IMR-90 (cell line): ENCODE results near the gene IGIP. TPM values are rescaled to one million over a fixed set of nuclear protein-coding genes. Genes with fewer than 3 reads are reported as not detected.

Experiments
- ATAC-seq: fragments of 200-7000 bp; cut with Tn5 transposase; 2 replicates; pipeline ENCODE4 v1.9.1; 2020; ENCODE audit warnings: low read depth, mild to moderate bottlenecking, moderate library complexity
- BruUV-seq: library from RNA; stranded (reverse); fragments of 400-500 nt; replicated peaks from 2 replicates; lab custom pipeline; 2021; lab: Mats Ljungman, UMichigan
- CTCF ChIA-PET: fragments of 300-600 bp; formaldehyde crosslinking; extraction: SDS; loops from one replicate; lab custom pipeline; 2021; ENCODE audit warnings: antibody characterized with exemption; lab: Yijun Ruan, JAX
- POLR2A ChIA-PET: fragments of 300-600 bp; sonication (Branson Sonifier 250); formaldehyde crosslinking; loops from one replicate; lab custom pipeline; 2022; ENCODE audit warnings: antibody characterized with exemption; ENCODE audit not compliant: unreplicated experiment; lab: Charles Lee
- DNase-seq: peaks from one replicate; pipeline ENCODE4 v3.0.0; 2013
- H2AFZ ChIP-seq: replicated peaks from 2 replicates; pipeline ENCODE3; 2013; ENCODE audit warnings: low read length, mild to moderate bottlenecking; ENCODE audit not compliant: poor library complexity
- H2AK5ac ChIP-seq: 2 replicates; pipeline ENCODE4 v1.6.1; 2013; ENCODE audit warnings: low read depth, low read length, inconsistent platforms
- H2AK9ac ChIP-seq: replicated peaks from 2 replicates; pipeline ENCODE3; 2013; ENCODE audit warnings: mild to moderate bottlenecking, low read depth, low read length, moderate library complexity; ENCODE audit not compliant: poor library complexity
- H2BK120ac ChIP-seq: 2 replicates; pipeline ENCODE4 v1.6.1; 2013; ENCODE audit warnings: low read depth, low read length, inconsistent platforms
- H2BK15ac ChIP-seq: 3 replicates; pipeline ENCODE4 v1.6.1; 2013; ENCODE audit warnings: low read depth, low read length, inconsistent platforms
- H2BK20ac ChIP-seq: 2 replicates; pipeline ENCODE4 v1.6.1; 2013; ENCODE audit warnings: low read depth, mild to moderate bottlenecking, inconsistent platforms, low read length, moderate library complexity
- H2BK5ac ChIP-seq: 2 replicates; pipeline ENCODE4 v1.6.1; 2013; ENCODE audit warnings: mild to moderate bottlenecking, low read depth, low read length, inconsistent platforms; ENCODE audit not compliant: poor library complexity, severe bottlenecking
- H3K14ac ChIP-seq: replicated peaks from 2 replicates; pipeline ENCODE4 v1.6.1; 2013; ENCODE audit warnings: low read depth, low read length, inconsistent platforms
- H3K18ac ChIP-seq: 2 replicates; pipeline ENCODE4 v1.6.1; 2013; ENCODE audit warnings: low read depth, low read length, control low read depth
- H3K23ac ChIP-seq: 2 replicates; pipeline ENCODE4 v1.6.1; 2013; ENCODE audit warnings: low read depth, low read length, inconsistent platforms
- H3K27ac ChIP-seq: 2 replicates; pipeline ENCODE4 v1.5.1; 2013; ENCODE audit warnings: mild to moderate bottlenecking, control low read depth, low read length; ENCODE audit not compliant: insufficient read depth
- H3K27me3 ChIP-seq: 2 replicates; pipeline ENCODE4 v1.6.1; 2013; ENCODE audit warnings: low read length; ENCODE audit not compliant: control insufficient read depth, insufficient read depth
- H3K36me3 ChIP-seq: 2 replicates; pipeline ENCODE4 v1.6.1; 2013; ENCODE audit warnings: low read length, mixed read lengths; ENCODE audit not compliant: control insufficient read depth, insufficient read depth
- H3K4ac ChIP-seq: 2 replicates; pipeline ENCODE4 v1.6.1; 2013; ENCODE audit warnings: low read depth, low read length, inconsistent platforms
- H3K4me1 ChIP-seq: 2 replicates; pipeline ENCODE4 v1.6.1; 2013; ENCODE audit warnings: low read length, mixed read lengths; ENCODE audit not compliant: control insufficient read depth, insufficient read depth
- H3K4me2 ChIP-seq: 2 replicates; pipeline ENCODE4 v1.6.1; 2013; ENCODE audit warnings: low read depth, mild to moderate bottlenecking, control low read depth, low read length, moderate library complexity
- H3K4me3 ChIP-seq: 2 replicates; pipeline ENCODE4 v1.5.1; 2013; ENCODE audit warnings: low read depth, mild to moderate bottlenecking, control low read depth, low read length, moderate library complexity; ENCODE audit not compliant: insufficient read depth
- H3K56ac ChIP-seq: 2 replicates; pipeline ENCODE4 v1.6.1; 2013; ENCODE audit warnings: low read length, inconsistent platforms; ENCODE audit not compliant: insufficient read depth; ENCODE audit errors: extremely low read depth
- H3K79me1 ChIP-seq, 2 experiments: 2 replicates each; pipeline ENCODE4 v1.6.1; 2013; ENCODE audit warnings: low read length in 2 of 2, inconsistent platforms in 1 of 2, low read depth in 1 of 2
- H3K9ac ChIP-seq: 2 replicates; pipeline ENCODE4 v1.6.1; 2013; ENCODE audit warnings: low read depth, low read length, control low read depth
- H3K9me1 ChIP-seq: 2 replicates; pipeline ENCODE4 v1.6.1; 2013; ENCODE audit warnings: low read length, inconsistent platforms; ENCODE audit not compliant: insufficient read depth
- H3K9me3 ChIP-seq: 2 replicates; pipeline ENCODE4 v1.6.1; 2013; ENCODE audit warnings: low read length; ENCODE audit not compliant: control insufficient read depth, insufficient read depth
- H4K20me1 ChIP-seq: 2 replicates; pipeline ENCODE4 v1.6.1; 2013; ENCODE audit warnings: low read length, inconsistent platforms; ENCODE audit not compliant: insufficient read depth
- H4K5ac ChIP-seq: 2 replicates; pipeline ENCODE4 v1.6.1; 2013; ENCODE audit warnings: mild to moderate bottlenecking, low read depth, low read length, control low read depth
- H4K8ac ChIP-seq, 2 experiments: 2 replicates each; pipeline ENCODE4 v1.6.1; 2013; ENCODE audit warnings: low read depth in 2 of 2, low read length in 2 of 2, control low read depth in 1 of 2, inconsistent platforms in 1 of 2
- H4K91ac ChIP-seq: 2 replicates; pipeline ENCODE4 v1.6.1; 2013; ENCODE audit warnings: low read depth, low read length, inconsistent platforms; ENCODE audit not compliant: insufficient read depth
- BHLHE40 ChIP-seq: fragments of 150-350 bp; IDR thresholded peaks from 2 replicates; pipeline ENCODE4 v1.6.1; 2016; ENCODE audit warnings: mild to moderate bottlenecking, low read depth, low read length
- CEBPB ChIP-seq: IDR thresholded peaks from 2 replicates; pipeline ENCODE4 v1.6.1; 2012; ENCODE audit warnings: low read depth, low read length, improper control_type of control experiment
- CTCF ChIP-seq: conservative IDR thresholded peaks from 2 replicates; pipeline ENCODE4 v1.5.1; 2012; ENCODE audit warnings: mild to moderate bottlenecking, low read depth, low read length, improper control_type of control experiment
- FOS ChIP-seq: fragments of 150-350 bp; IDR thresholded peaks from 2 replicates; pipeline ENCODE4 v1.6.1; 2016; ENCODE audit warnings: low read depth, low read length
- MAZ ChIP-seq: IDR thresholded peaks from 2 replicates; pipeline ENCODE4 v1.6.1; 2012; ENCODE audit warnings: low read depth, mild to moderate bottlenecking, low read length, improper control_type of control experiment, moderate library complexity, borderline replicate concordance
- NFE2L2 ChIP-seq: fragments of 150-350 bp; IDR thresholded peaks from 2 replicates; pipeline ENCODE4 v1.6.1; 2016; ENCODE audit warnings: low read depth, mild to moderate bottlenecking, low read length
- RAD21 ChIP-seq: IDR thresholded peaks from 2 replicates; pipeline ENCODE4 v1.6.1; 2012; ENCODE audit warnings: low read length, improper control_type of control experiment
- RCOR1 ChIP-seq: IDR thresholded peaks from 2 replicates; pipeline ENCODE4 v1.6.1; 2012; ENCODE audit warnings: mild to moderate bottlenecking, low read length, improper control_type of control experiment; ENCODE audit not compliant: insufficient replicate concordance
- RFX5 ChIP-seq: IDR thresholded peaks from 2 replicates; pipeline ENCODE4 v1.8.0; 2012; ENCODE audit warnings: low read depth, mild to moderate bottlenecking, low read length, moderate library complexity
- SMC3 ChIP-seq: fragments of 150-350 bp; IDR thresholded peaks from 2 replicates; pipeline ENCODE4 v1.6.1; 2016; ENCODE audit warnings: low read depth, mild to moderate bottlenecking, antibody characterized with exemption, low read length, moderate library complexity
- WGBS, 2 experiments: methylation state at CpG; one replicate each; pipeline versions ENCODE4 v1.1.5 to v1.1.7; 2013; ENCODE audit warnings: missing lambda C conversion rate in 2 of 2; ENCODE audit not compliant: insufficient read length in 1 of 2; ENCODE audit errors: extremely low coverage in 2 of 2; 5-methylcytosine and 5-hydroxymethylcytosine counted together
- dilution Hi-C: fragments of 300-500 bp; cut with HindIII; formaldehyde crosslinking; loops from one replicate; pipeline ENCODE4 v1.14.3; 2018; ENCODE audit warnings: low sequenced_read_pairs; ENCODE audit not compliant: unreplicated experiment
- in situ Hi-C: fragments of 300-500 bp; cut with MboI; formaldehyde crosslinking; loops from 3 replicates; pipeline ENCODE4 v1.14.3; 2019; ENCODE audit warnings: low sequenced_read_pairs, inconsistent platforms, mixed read lengths
- intact Hi-C: fragments of 100-400 bp; cut with micrococcal nuclease; formaldehyde crosslinking; loops from 2 replicates; pipeline ENCODE4 v1.10.0; 2022
- polyA plus RNA-seq, 3 experiments: library from polyadenylated mRNA; depleted of rRNA; stranded (reverse); fragments of >200 nt; gene quantifications; 2 replicates each; pipeline ENCODE4 v1.2.3, GENCODE V29; 2012; ENCODE audit warnings: low replicate concordance in 1 of 3
- total RNA-seq: library from RNA; depleted of rRNA; stranded (reverse); fragments of >200 nt; gene quantifications from 2 replicates; pipeline ENCODE4 v1.2.3, GENCODE V29; 2012
- TF ChIP-seq, protein P1 (sequence below): fragments of 150-350 bp; IDR thresholded peaks from 2 replicates; pipeline ENCODE4 v1.6.1; 2016; ENCODE audit warnings: low read depth, mild to moderate bottlenecking, low read length, moderate library complexity, borderline replicate concordance
- TF ChIP-seq, protein P2 (sequence below): fragments of 150-350 bp; IDR thresholded peaks from 2 replicates; pipeline ENCODE4 v1.6.1; 2017; ENCODE audit warnings: mild to moderate bottlenecking, antibody characterized with exemption, low read length, low read depth

IGIP gene
- total and polyA plus RNA-seq, 2 of the 4 experiments (the other 2 are of a cell fraction): 1.2 to 5.0 TPM

DNA sequence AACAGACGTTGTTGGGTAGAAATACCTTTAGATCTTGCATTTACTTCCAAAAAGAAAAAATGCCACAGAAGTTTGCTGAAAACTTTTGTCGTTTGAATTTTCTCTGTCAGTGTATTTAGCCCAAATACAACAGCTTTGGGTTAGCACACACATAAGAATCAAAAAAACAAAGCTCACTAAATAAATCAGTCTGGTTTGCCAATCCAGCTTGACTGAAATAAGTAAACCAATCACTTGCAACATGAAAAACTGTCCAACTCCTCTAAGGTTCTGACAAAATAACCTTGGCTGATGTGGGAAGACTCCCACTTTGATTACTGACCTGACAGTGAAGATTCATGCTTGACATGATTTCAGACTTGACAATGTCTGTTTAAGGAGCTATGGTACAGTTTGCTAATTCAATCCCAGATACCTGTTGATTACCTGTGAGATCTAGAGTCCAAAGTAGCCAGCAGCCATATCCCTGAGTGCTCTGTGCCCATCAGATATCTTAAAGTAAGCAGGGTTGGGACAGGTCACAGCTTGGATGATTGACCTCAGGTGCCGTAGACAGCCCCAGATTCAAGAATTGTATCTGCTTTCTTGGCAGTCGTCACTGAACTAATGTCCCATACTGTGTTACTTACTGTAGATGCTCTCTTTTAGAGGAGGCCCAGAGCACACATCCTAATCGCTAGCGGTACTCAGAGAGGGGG is 727 bp downstream of the IGIP start (continued):
- no peak for TF ChIP-seq RFX5
- TF ChIP-seq, protein P1, sequence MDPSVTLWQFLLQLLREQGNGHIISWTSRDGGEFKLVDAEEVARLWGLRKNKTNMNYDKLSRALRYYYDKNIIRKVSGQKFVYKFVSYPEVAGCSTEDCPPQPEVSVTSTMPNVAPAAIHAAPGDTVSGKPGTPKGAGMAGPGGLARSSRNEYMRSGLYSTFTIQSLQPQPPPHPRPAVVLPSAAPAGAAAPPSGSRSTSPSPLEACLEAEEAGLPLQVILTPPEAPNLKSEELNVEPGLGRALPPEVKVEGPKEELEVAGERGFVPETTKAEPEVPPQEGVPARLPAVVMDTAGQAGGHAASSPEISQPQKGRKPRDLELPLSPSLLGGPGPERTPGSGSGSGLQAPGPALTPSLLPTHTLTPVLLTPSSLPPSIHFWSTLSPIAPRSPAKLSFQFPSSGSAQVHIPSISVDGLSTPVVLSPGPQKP: no peak

- no peak overlapping the region for H3K23ac ChIP-seq
- CTCF ChIA-PET: no interaction called here
- H2BK120ac ChIP-seq: no peak overlapping the region
- no peak overlapping the region for H3K27ac ChIP-seq
- no peak overlapping the region for H4K8ac ChIP-seq
- no peak overlapping the region for H3K56ac ChIP-seq
- H3K4ac ChIP-seq: no peak overlapping the region
- no peak overlapping the region for H3K14ac ChIP-seq
- H4K5ac ChIP-seq: no peak overlapping the region
- no peak overlapping the region for H3K4me3 ChIP-seq
- dilution Hi-C loops (no loop called here), in situ Hi-C loops (no loop called here), intact Hi-C loops (no loop called here)
- no peaks in the 10 kb centered on the region for H3K36me3 ChIP-seq
- H2AK9ac ChIP-seq: no peak overlapping the region
- H2BK15ac ChIP-seq: no peak overlapping the region
- no peak for ATAC-seq
- BruUV-seq: no TSS peak
- peaks cover 18% of the 10 kb centered on the region for H3K4me1 ChIP-seq
- H2AFZ ChIP-seq: no peak overlapping the region
- peaks cover 20 to 63% of the 10 kb centered on the region in 2 experiments for H3K79me1 ChIP-seq
- WGBS, 2 experiments: 76% methylated on average over 3 of the region's 5 CpGs; no CpG with 5 or more reads in 1 of the 2 experiments
- H3K9ac ChIP-seq: no peak overlapping the region
- H2BK5ac ChIP-seq: no peak overlapping the region
- POLR2A ChIA-PET: no interaction called here
- no peak for DNase-seq
- no peak overlapping the region for H2BK20ac ChIP-seq
- no peaks in the 10 kb centered on the region for H3K27me3 ChIP-seq
- peaks cover 30% of the 10 kb centered on the region for H4K20me1 ChIP-seq
- H3K9me1 ChIP-seq: peaks cover 19% of the 10 kb centered on the region
- no peak overlapping the region for H3K4me2 ChIP-seq
- no peak overlapping the region for H4K91ac ChIP-seq
- no peaks in the 10 kb centered on the region for H3K9me3 ChIP-seq
- no peak overlapping the region for H2AK5ac ChIP-seq
- H3K18ac ChIP-seq: no peak overlapping the region
- TF ChIP-seq CTCF: no peak
- no peak for TF ChIP-seq RCOR1
- TF ChIP-seq MAZ: no peak
- TF ChIP-seq SMC3: no peak
- TF ChIP-seq, protein P2, sequence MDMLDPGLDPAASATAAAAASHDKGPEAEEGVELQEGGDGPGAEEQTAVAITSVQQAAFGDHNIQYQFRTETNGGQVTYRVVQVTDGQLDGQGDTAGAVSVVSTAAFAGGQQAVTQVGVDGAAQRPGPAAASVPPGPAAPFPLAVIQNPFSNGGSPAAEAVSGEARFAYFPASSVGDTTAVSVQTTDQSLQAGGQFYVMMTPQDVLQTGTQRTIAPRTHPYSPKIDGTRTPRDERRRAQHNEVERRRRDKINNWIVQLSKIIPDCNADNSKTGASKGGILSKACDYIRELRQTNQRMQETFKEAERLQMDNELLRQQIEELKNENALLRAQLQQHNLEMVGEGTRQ: no peak
- no peak for TF ChIP-seq NFE2L2
- TF ChIP-seq CEBPB: no peak
- TF ChIP-seq RFX5: no peak
- TF ChIP-seq RAD21: no peak
- no peak for TF ChIP-seq BHLHE40
- TF ChIP-seq FOS: no peak
Measured at GRCh38 chr5:140128376-140128775, 2.6 kb downstream of the IGIP start.
